Upper lobe of right lung (tissue), 1 donor: ENCODE measurements around the gene CMSS1. TPM values are rescaled to one million over a fixed set of nuclear protein-coding genes. Genes with fewer than 3 reads are reported as not detected.

ENCODE experiments used
- ATAC-seq: fragments of 200-7000 bp; cut with Tn5 transposase; one replicate; pipeline ENCODE4 v1.9.1; 2020; ENCODE audit warnings: mild to moderate bottlenecking, moderate library complexity
- DNase-seq: peaks from one replicate; pipeline ENCODE4 v3.0.0-alpha.2; 2020
- H3K27ac ChIP-seq: fragments of 200-600 bp; one replicate; pipeline ENCODE4 v1.8.0; 2022
- H3K27me3 ChIP-seq: fragments of 200-600 bp; one replicate; pipeline ENCODE4 v1.8.0; 2022; ENCODE audit warnings: mild to moderate bottlenecking
- H3K36me3 ChIP-seq: fragments of 200-600 bp; one replicate; pipeline ENCODE4 v1.8.0; 2022
- H3K4me1 ChIP-seq: fragments of 200-600 bp; one replicate; pipeline ENCODE4 v1.8.0; 2022
- H3K4me3 ChIP-seq: fragments of 200-600 bp; one replicate; pipeline ENCODE4 v1.8.0; 2022; ENCODE audit warnings: mild to moderate bottlenecking
- H3K9me3 ChIP-seq: fragments of 200-600 bp; one replicate; pipeline ENCODE4 v1.8.0; 2022
- CTCF ChIP-seq: fragments of 200-600 bp; IDR thresholded peaks from one replicate; pipeline ENCODE4 v1.8.0; 2022; ENCODE audit warnings: antibody characterized with exemption
- intact Hi-C: fragments of 100-400 bp; cut with DNase I; formaldehyde crosslinking; loops from one replicate; pipeline ENCODE4 v1.11.0; 2022
- total RNA-seq: library from RNA; stranded (reverse); fragmentation: NEBNext Ultra II Directional; extraction: Animal tissue kit (Norgen Biotek cat#: 25700); gene quantifications from one replicate; pipeline ENCODE4 v1.2.1, GENCODE V29; 2021
- donor health status: DM: no; HTN: yes; CAD: no; lungs with severe emphysema.

The CMSS1 gene
- total RNA-seq, 1 donor from 2014 or later = 20.6 TPM

- no peak for TF ChIP-seq CTCF
- no peaks in the 10 kb centered on the region for H3K36me3 ChIP-seq
- H3K4me1 ChIP-seq = no peaks in the 10 kb centered on the region
- no peaks in the 10 kb centered on the region for H3K9me3 ChIP-seq
- no peak for DNase-seq
- H3K27me3 ChIP-seq = no peaks in the 10 kb centered on the region
- no peak overlapping the region for H3K27ac ChIP-seq
- intact Hi-C loops = no loop called here
- no peak overlapping the region for H3K4me3 ChIP-seq
- ATAC-seq = no peak
Observed at GRCh38 chr3:99990179-99990578, 172.5 kb downstream of the CMSS1 start.

GRCh38 chr3:99997293-99997692 is 179.6 kb downstream of the CMSS1 start:
- Histone ChIP-seq H3K27me3 (no peaks in the 10 kb centered on the region), H3K36me3 (no peaks in the 10 kb centered on the region), H3K4me3 (no peak overlapping the region), H3K4me1 (no peaks in the 10 kb centered on the region), H3K9me3 (no peaks in the 10 kb centered on the region), H3K27ac (no peak overlapping the region)
- no peak for TF ChIP-seq CTCF
- ATAC-seq (no peak), DNase-seq (no peak)
- intact Hi-C loops = no loop called here

- no peaks in the 10 kb centered on the region for H3K9me3 ChIP-seq
- DNase-seq = no peak
- no peaks in the 10 kb centered on the region for H3K36me3 ChIP-seq
Observed at GRCh38 chr3:99999536-99999935, 181.9 kb downstream of the CMSS1 start.

GRCh38 chr3:100001083-100001482 is 183.4 kb downstream of the CMSS1 start:
- ATAC-seq (no peak), DNase-seq (no peak)
- Histone ChIP-seq H3K4me3 (no peak overlapping the region), H3K27me3 (no peaks in the 10 kb centered on the region), H3K4me1 (peaks cover 7% of the 10 kb centered on the region), H3K36me3 (no peaks in the 10 kb centered on the region), H3K27ac (no peak overlapping the region), H3K9me3 (no peaks in the 10 kb centered on the region)
- intact Hi-C loops = no loop called here
- no peak for TF ChIP-seq CTCF

More at GRCh38 chr3:99999536-99999935, 181.9 kb downstream of the CMSS1 start:
- Histone ChIP-seq H3K27me3 (no peaks in the 10 kb centered on the region), H3K27ac (no peak overlapping the region), H3K4me1 (no peaks in the 10 kb centered on the region), H3K4me3 (no peak overlapping the region)
- intact Hi-C loops = no loop called here
- ATAC-seq = no peak
- no peak for TF ChIP-seq CTCF

- DNase-seq = no peak
- H3K27ac ChIP-seq = no peak overlapping the region
- no peak for TF ChIP-seq CTCF
Observed at GRCh38 chr3:100001526-100002270, 184.0 kb downstream of the CMSS1 start.

More at GRCh38 chr3:100001526-100002270, 184.0 kb downstream of the CMSS1 start:
- Histone ChIP-seq H3K36me3 (no peaks in the 10 kb centered on the region), H3K4me3 (no peak overlapping the region), H3K4me1 (peaks cover 9% of the 10 kb centered on the region), H3K9me3 (no peaks in the 10 kb centered on the region), H3K27me3 (no peaks in the 10 kb centered on the region)
- intact Hi-C loops = no loop called here
- no peak for ATAC-seq
